GM15510 (cell line): ENCODE results near the gene MAP1B.

Experiments
- POLR2A ChIP-seq: IDR thresholded peaks from 3 replicates; pipeline ENCODE4 v1.6.1; 2011; ENCODE audit warnings: borderline replicate concordance; ENCODE audit not compliant: insufficient read length; ENCODE audit errors: extremely low read depth

The MAP1B gene

GRCh38 chr5:72224946-72225463 is 117.7 kb downstream of the MAP1B start:
- TF ChIP-seq POLR2A: no peak

GRCh38 chr5:72225741-72226140 is 118.5 kb downstream of the MAP1B start:
- TF ChIP-seq POLR2A: no peak

GRCh38 chr5:72226950-72227349 is 119.7 kb downstream of the MAP1B start:
- TF ChIP-seq POLR2A: no peak

GRCh38 chr5:72228960-72229359 is 121.7 kb downstream of the MAP1B start:
- TF ChIP-seq POLR2A: no peak

GRCh38 chr5:72231991-72232703 is 124.9 kb downstream of the MAP1B start:
- no peak for TF ChIP-seq POLR2A

GRCh38 chr5:72232838-72233237 is 125.6 kb downstream of the MAP1B start:
- TF ChIP-seq POLR2A: no peak

- TF ChIP-seq POLR2A: no peak
Observed at GRCh38 chr5:72233835-72234234, 126.6 kb downstream of the MAP1B start.

GRCh38 chr5:72234265-72234700 is 127.0 kb downstream of the MAP1B start:
- no peak for TF ChIP-seq POLR2A

- no peak for TF ChIP-seq POLR2A
Observed at GRCh38 chr5:72234868-72235267, 127.6 kb downstream of the MAP1B start.

- no peak for TF ChIP-seq POLR2A
Observed at GRCh38 chr5:72235725-72236124, 128.4 kb downstream of the MAP1B start.

GRCh38 chr5:72237415-72237814 is 130.1 kb downstream of the MAP1B start:
- no peak for TF ChIP-seq POLR2A

GRCh38 chr5:72237879-72238278 is 130.6 kb downstream of the MAP1B start:
- TF ChIP-seq POLR2A: no peak

- no peak for TF ChIP-seq POLR2A
Observed at GRCh38 chr5:72238712-72239445, 131.6 kb downstream of the MAP1B start.

- no peak for TF ChIP-seq POLR2A
Observed at GRCh38 chr5:72241346-72242003, 134.2 kb downstream of the MAP1B start.

- TF ChIP-seq POLR2A: no peak
Observed at GRCh38 chr5:72242796-72243475, 135.7 kb downstream of the MAP1B start.
